Retinal pigment epithelial cell (primary cell): ENCODE data around the gene SMPD1.

Experiments
- DNase-seq: peaks from one replicate; pipeline ENCODE4 v3.0.0-alpha.2; 2010; ENCODE audit warnings: low read depth
- H3K4me3 ChIP-seq: 2 replicates; pipeline ENCODE4 v1.5.1; 2011; ENCODE audit warnings: mild to moderate bottlenecking, low read length, control low read depth, moderate library complexity
- CTCF ChIP-seq: conservative IDR thresholded peaks from 2 replicates; pipeline ENCODE4 v1.5.1; 2011; ENCODE audit warnings: low read depth, low read length, control low read depth, inconsistent platforms

The SMPD1 gene

GRCh38 chr11:6427516-6427915 is 37.2 kb downstream of the SMPD1 start:
- no peak for TF ChIP-seq CTCF
- no peak for DNase-seq
- no peak overlapping the region for H3K4me3 ChIP-seq

GRCh38 chr11:6431861-6432260 is 41.6 kb downstream of the SMPD1 start:
- no peak for TF ChIP-seq CTCF
- DNase-seq = no peak
- H3K4me3 ChIP-seq = no peak overlapping the region

DNA sequence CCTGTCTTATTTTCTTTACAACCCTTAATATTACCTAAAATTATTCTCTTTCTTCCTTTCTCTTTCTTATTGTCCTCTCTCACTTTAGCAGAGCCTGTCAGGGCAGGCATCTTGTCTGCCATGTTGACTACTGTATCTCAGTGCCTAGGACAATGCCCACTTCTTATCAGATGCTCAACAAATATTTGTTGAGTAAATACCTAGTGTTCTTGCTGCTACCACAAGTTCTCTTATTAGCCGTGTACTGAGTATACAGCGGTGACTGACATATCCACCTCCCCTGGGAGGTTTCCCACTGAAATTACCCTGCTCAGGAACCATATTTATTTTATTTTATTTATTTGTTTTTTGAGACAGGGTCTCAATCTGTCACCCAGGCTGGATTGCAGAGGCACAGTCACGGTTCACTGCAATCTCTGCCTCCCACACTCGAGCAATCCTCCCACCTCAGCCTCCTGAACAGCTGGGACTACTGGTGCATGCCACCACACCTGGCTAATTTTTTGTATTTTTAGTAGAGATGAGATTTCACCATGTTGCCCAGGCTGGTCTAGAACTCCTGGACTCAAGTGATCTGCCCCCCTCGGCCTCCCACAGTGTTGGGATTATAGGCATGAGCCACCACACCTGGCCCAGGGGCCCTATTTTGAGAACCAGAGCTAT is 43.9 kb downstream of the SMPD1 start:
- no peak for DNase-seq
- H3K4me3 ChIP-seq = no peak overlapping the region
- no peak for TF ChIP-seq CTCF

DNA sequence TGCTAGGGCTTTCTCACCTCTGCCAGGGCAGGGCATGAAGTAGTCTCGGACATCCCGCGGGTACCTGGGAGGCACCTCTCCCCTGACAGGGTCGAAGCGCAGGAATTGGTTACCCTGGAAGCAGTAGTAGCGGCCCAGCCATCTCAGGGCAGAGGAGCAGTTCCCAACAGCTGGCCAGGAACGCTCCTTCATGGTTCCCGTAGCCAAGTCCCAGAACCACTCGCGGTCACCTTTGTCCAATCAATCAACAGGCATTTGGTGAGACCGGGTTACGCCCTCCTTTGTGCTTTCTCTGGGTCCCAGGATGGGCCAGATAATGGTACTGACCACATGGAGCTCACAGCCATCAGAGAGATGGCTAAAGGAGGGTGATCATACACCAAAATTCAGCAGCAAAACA is 47.1 kb downstream of the SMPD1 start:
- no peak overlapping the region for H3K4me3 ChIP-seq
- no peak for TF ChIP-seq CTCF
- no peak for DNase-seq

DNA sequence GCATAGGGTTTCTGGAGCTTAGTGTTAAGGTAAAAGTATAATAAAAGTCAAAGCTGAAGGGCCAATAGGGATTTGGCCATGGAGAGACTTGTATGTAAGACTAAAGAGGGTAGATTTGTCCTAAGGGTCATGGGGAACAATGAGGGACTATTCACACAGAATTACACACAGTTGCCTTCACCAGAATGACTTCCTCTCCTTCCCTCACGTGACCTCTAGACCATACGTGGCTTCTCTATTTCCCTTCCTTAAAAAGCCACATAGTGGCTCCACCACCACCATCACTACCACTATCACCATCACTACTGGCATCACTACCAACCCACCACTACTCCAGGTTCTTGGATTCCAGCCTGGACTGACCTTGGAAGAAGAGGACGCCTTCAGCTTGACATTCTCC is 47.7 kb downstream of the SMPD1 start:
- DNase-seq = no peak
- no peak overlapping the region for H3K4me3 ChIP-seq
- no peak for TF ChIP-seq CTCF

- no peak for DNase-seq
- TF ChIP-seq CTCF = peak; percentile 90
- no peak overlapping the region for H3K4me3 ChIP-seq
These were observed 48.8 kb downstream of the SMPD1 start for GRCh38 chr11:6438979-6439571.

- TF ChIP-seq CTCF = no peak
- no peak for DNase-seq
- H3K4me3 ChIP-seq = no peak within 1 kb of the TSS
These were observed 50.7 kb downstream of the SMPD1 start, which contains the start of gene HPX for GRCh38 chr11:6440906-6441358. Gene HPX (minus strand): TSS chr11:6440987. CDS start chr11:6440963, 24 bp downstream.
